ENCODE measurements around the gene COL5A2. TPM values are rescaled to one million over a fixed set of nuclear protein-coding genes. Genes with fewer than 3 reads are reported as not detected.
A peak's percentile ranks its signal among the peaks of the same experiment; 100 is the strongest.

Gene COL5A2
- total RNA-seq, 3 donors from 2014 or later = 22.7 to 111 (median 30.8) TPM

DNA sequence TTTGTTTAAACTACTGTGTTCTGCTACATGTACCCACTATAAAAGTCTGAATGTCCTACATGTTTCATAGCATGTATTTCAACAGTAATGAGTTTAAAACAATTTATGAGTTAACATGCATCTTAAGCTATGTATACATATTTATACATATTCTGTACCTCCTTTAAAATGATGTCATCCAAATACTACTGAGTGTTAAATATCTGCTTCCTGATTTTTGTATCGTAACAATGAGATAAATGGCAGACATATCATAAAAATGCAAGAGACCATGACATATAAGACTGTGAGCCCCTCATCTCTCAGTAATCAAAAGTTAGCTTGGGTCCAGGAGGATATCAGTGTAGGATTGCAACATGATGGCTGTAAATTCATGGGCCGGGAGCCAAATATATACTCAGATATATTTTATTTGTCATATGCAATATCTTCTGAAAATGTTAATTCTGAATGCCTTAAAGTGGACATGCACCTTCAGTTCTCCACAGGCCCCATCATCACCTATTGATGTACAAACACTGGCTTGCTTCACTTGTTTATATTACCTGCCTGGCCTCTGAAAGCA, 3.6 kb downstream of the COL5A2 start:
- DNase-seq (ENCODE audit: low spot score in 2 of 2) = no peak
- Histone ChIP-seq H3K27me3 (no peaks in the 10 kb centered on the region), H3K27ac (peak overlapping the region in 1 of 2 donors; percentile 49), H3K4me3 (peak overlapping the region; percentile 53 to 63 (median 55)), H3K4me1 (no peaks in the 10 kb centered on the region), H3K36me3 (no peaks in the 10 kb centered on the region), H3K9me3 (no peaks in the 10 kb centered on the region)
- intact Hi-C loops (cut with DNase I; ENCODE audit: low total_unique reads) = no loop called here
- TF ChIP-seq POLR2AphosphoS5 (IDR thresholded peaks at IDR 0.05) (no peak), POLR2A (IDR thresholded peaks at IDR 0.05) (no peak)
- TF ChIP-seq, protein P1, sequence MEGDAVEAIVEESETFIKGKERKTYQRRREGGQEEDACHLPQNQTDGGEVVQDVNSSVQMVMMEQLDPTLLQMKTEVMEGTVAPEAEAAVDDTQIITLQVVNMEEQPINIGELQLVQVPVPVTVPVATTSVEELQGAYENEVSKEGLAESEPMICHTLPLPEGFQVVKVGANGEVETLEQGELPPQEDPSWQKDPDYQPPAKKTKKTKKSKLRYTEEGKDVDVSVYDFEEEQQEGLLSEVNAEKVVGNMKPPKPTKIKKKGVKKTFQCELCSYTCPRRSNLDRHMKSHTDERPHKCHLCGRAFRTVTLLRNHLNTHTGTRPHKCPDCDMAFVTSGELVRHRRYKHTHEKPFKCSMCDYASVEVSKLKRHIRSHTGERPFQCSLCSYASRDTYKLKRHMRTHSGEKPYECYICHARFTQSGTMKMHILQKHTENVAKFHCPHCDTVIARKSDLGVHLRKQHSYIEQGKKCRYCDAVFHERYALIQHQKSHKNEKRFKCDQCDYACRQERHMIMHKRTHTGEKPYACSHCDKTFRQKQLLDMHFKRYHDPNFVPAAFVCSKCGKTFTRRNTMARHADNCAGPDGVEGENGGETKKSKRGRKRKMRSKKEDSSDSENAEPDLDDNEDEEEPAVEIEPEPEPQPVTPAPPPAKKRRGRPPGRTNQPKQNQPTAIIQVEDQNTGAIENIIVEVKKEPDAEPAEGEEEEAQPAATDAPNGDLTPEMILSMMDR (IDR thresholded peaks at IDR 0.05) = no peak

DNA sequence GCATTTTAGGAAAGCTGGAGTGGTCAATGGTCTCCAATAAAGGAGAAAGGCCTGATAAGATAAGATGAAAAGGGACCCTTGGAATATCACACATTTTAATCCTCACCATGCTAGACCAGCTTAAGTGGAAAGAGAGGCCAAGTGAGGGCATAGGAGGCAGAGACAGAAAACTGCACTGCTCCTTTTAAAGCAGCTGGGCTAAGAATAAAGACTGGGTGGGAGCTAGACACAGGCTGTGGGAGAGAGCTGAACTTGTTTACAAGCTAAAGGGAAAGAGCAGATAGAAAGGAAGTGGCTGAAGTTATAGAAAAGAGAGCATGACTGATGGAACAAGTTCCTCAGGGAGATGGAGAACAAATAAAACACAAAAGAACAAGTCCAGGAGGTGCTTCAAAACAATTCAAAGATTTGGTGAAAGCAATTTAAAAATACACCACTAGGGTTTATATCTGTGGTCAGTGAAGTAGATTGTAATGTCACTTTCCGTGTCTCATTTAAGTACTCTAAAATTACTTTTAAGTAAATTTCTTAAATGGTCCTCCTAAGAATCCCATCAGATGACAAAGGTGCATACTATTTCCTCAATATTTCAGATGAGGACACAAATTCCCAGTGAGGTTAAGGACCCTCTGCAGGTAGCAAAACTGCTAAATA, 7.5 kb downstream of the COL5A2 start:
- no peak for TF ChIP-seq POLR2A (IDR thresholded peaks at IDR 0.05)
- TF ChIP-seq, protein P1 (IDR thresholded peaks at IDR 0.05) = no peak
- no peak for TF ChIP-seq POLR2AphosphoS5 (IDR thresholded peaks at IDR 0.05)
- Histone ChIP-seq H3K27me3 (no peaks in the 10 kb centered on the region), H3K4me1 (no peaks in the 10 kb centered on the region), H3K9me3 (no peaks in the 10 kb centered on the region), H3K36me3 (no peaks in the 10 kb centered on the region), H3K4me3 (peak overlapping the region in 1 of 3 donors; percentile 42), H3K27ac (peak overlapping the region in 1 of 2 donors; percentile 52)
- DNase-seq (ENCODE audit: low spot score in 2 of 2) = no peak
- intact Hi-C loops (cut with DNase I; ENCODE audit: low total_unique reads) = no loop called here

DNA sequence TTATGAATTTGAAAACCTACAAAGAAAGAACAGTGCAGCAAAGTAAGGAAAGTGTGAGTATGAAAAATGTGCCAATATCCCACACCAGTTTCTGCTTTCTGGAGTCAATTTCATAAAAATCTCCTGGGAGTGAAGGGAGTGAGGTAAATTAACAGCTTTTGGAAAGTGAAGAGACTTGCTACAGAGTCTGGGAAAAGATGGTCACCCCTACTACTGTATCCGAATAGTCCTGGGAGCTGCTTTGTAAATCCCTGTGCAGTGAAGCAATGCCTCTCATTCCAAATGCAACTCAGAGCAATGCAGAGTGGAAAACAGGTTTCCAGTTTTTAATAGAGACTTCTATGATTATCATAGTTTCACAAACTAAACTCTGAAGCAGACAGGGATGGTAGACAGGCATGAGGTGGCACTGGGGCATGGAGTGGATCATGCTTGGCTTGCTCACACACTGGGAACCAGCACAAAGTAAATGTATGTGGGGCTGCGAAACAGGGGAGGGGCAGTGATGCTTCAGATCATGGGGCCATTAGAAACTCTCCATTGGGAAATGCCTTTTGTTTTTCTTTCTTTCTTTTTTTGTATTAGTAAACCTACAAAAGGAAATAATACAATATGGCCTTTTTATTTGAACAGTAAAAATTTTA, 10.6 kb downstream of the COL5A2 start:
- H3K27ac ChIP-seq = peak overlapping the region in 1 of 2 donors; percentile 35
- DNase-seq (ENCODE audit: low spot score in 2 of 2) = no peak

DNA sequence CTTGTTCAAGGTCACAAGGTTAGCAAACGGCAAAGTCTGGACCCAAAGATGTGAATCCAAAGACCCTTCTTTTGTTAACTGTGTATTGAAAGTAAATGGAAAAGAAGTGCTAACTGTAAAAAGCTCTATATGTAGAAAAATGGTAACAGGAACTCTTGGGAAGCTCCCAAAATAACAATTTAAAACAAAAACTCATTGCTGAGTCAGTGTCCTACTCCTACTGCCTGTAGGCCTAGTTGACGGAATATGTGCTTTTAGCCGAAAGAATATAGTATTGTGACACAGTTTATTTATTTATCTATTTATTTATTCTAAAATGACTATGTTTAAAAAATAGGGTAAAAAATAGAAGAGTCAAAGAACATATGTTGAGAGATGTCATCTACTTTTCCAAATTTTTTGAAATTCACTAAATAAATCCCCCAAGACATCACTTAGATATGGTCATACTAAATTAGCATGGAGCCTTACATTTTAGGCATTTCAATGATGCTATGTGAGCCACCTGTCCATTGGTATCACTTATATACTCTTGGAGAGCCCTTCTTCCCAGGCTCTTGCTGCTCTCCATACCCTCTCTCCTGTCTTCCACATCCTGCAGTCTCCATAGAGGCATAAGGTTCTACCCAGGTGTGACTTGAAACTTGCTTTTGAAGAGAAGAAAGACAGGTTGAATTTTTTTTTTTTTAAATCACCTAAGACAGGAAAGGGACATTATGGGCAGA, 13.7 kb downstream of the COL5A2 start:
- no peak for DNase-seq (ENCODE audit: low spot score in 2 of 2)
- no peaks in the 10 kb centered on the region for H3K27me3 ChIP-seq
- no peak overlapping the region for H3K4me3 ChIP-seq
- intact Hi-C loops (cut with DNase I; ENCODE audit: low total_unique reads) = no loop called here
- H3K4me1 ChIP-seq = peaks cover 0 to 3% of the 10 kb centered on the region in 2 donors
- no peaks in the 10 kb centered on the region for H3K9me3 ChIP-seq
- H3K36me3 ChIP-seq = no peaks in the 10 kb centered on the region
- TF ChIP-seq POLR2AphosphoS5 (IDR thresholded peaks at IDR 0.05) (no peak), POLR2A (IDR thresholded peaks at IDR 0.05) (no peak)
- TF ChIP-seq, protein P1 (IDR thresholded peaks at IDR 0.05) = no peak
- peak overlapping the region; percentile 1 to 60 for H3K27ac ChIP-seq

More for the DNA sequence above, 10.6 kb downstream of the COL5A2 start:
- peak overlapping the region in 1 of 3 donors; percentile 27 for H3K4me3 ChIP-seq
- H3K4me1 ChIP-seq = no peaks in the 10 kb centered on the region
- intact Hi-C loops (cut with DNase I; ENCODE audit: low total_unique reads) = no loop called here
- TF ChIP-seq POLR2A (IDR thresholded peaks at IDR 0.05) (no peak), POLR2AphosphoS5 (IDR thresholded peaks at IDR 0.05) (no peak)
- TF ChIP-seq, protein P1 (IDR thresholded peaks at IDR 0.05) = no peak
- H3K36me3 ChIP-seq = no peaks in the 10 kb centered on the region
- H3K27me3 ChIP-seq = no peaks in the 10 kb centered on the region
- no peaks in the 10 kb centered on the region for H3K9me3 ChIP-seq
